Anterior cingulate cortex (tissue), 58 donors: ENCODE results near the gene CCDC148.

ENCODE experiments used
- DNase-seq, 58 donors: peaks; one replicate each; lab custom pipeline; 2025; lab: John Stamatoyannopoulos, UW

The CCDC148 gene

GRCh38 chr2:158456309-158457066 lies at the start of gene CCDC148, which contains the start of gene PKP4:
Gene CCDC148, minus strand, starts transcription at chr2:158456753. Its CDS starts 314 bp downstream, at chr2:158456439.
Gene PKP4, plus strand, starts transcription at chr2:158456952. Its CDS starts 76,233 bp downstream, at chr2:158533185.
- peak; percentile 52 to 95 (median 88) for DNase-seq

GRCh38 chr2:158505448-158505934 lies 48.9 kb upstream of the CCDC148 start:
- no peak for DNase-seq

- DNase-seq, result no peak
Observed at GRCh38 chr2:158504088-158504487, 47.5 kb upstream of the CCDC148 start.

- DNase-seq, result no peak
Observed at GRCh38 chr2:158502974-158503373, 46.4 kb upstream of the CCDC148 start.

- peak in 45 of 58 donors; percentile 2 to 80 (median 32) for DNase-seq
Observed at GRCh38 chr2:158501301-158501700, 44.7 kb upstream of the CCDC148 start.

GRCh38 chr2:158500333-158500732 lies 43.8 kb upstream of the CCDC148 start:
- no peak for DNase-seq

- DNase-seq, result no peak
Observed at GRCh38 chr2:158499383-158499782, 42.8 kb upstream of the CCDC148 start.

- DNase-seq, result no peak
Observed at GRCh38 chr2:158498749-158499136, 42.2 kb upstream of the CCDC148 start.

- DNase-seq, result no peak
Observed at GRCh38 chr2:158498043-158498748, 41.6 kb upstream of the CCDC148 start.

- no peak for DNase-seq
Observed at GRCh38 chr2:158497486-158497885, 40.9 kb upstream of the CCDC148 start.

- no peak for DNase-seq
Observed at GRCh38 chr2:158496986-158497385, 40.4 kb upstream of the CCDC148 start.

- DNase-seq, result no peak
Observed at GRCh38 chr2:158495175-158495574, 38.6 kb upstream of the CCDC148 start.

- DNase-seq, result no peak
Observed at GRCh38 chr2:158493458-158493857, 36.9 kb upstream of the CCDC148 start.

GRCh38 chr2:158491072-158491471 lies 34.5 kb upstream of the CCDC148 start:
- no peak for DNase-seq

- no peak for DNase-seq
Observed at GRCh38 chr2:158489366-158490112, 33.0 kb upstream of the CCDC148 start.

GRCh38 chr2:158488442-158489216 lies 32.1 kb upstream of the CCDC148 start:
- DNase-seq, result no peak

GRCh38 chr2:158487419-158487818 lies 30.9 kb upstream of the CCDC148 start:
- DNase-seq, result peak in 1 of 58 donors; percentile 9

GRCh38 chr2:158486970-158487325 lies 30.4 kb upstream of the CCDC148 start:
- DNase-seq, result peak in 2 of 58 donors; percentile 17 to 25

- no peak for DNase-seq
Observed at GRCh38 chr2:158486150-158486969, 29.8 kb upstream of the CCDC148 start.
